Subcutaneous abdominal adipose tissue (tissue), 5 donors: ENCODE measurements around the gene HTR1B.
A peak's percentile ranks its signal among the peaks of the same experiment; 100 is the strongest.

ENCODE experiments used
- H3K27ac ChIP-seq: one replicate; pipeline ENCODE4 v1.7.0; 2013; ENCODE audit warnings: low read depth, mild to moderate bottlenecking, inconsistent platforms, low read length, moderate library complexity
- H3K27me3 ChIP-seq, 5 donors: one replicate each; pipeline ENCODE4 v1.7.0; 2013; ENCODE audit warnings: low read length in 5 of 5, inconsistent platforms in 1 of 5; ENCODE audit not compliant: control insufficient read depth in 5 of 5, insufficient read depth in 4 of 5
- H3K36me3 ChIP-seq, 5 donors: one replicate each; pipeline ENCODE4 v1.7.0; 2013; ENCODE audit warnings: low read length in 5 of 5; ENCODE audit not compliant: control insufficient read depth in 5 of 5, insufficient read depth in 5 of 5
- H3K4me1 ChIP-seq, 5 donors: one replicate each; pipeline ENCODE4 v1.7.0; 2013; ENCODE audit warnings: low read length in 5 of 5, mild to moderate bottlenecking in 3 of 5, moderate library complexity in 1 of 5; ENCODE audit not compliant: control insufficient read depth in 5 of 5, insufficient read depth in 5 of 5
- H3K4me3 ChIP-seq, 5 donors: one replicate each; pipeline ENCODE4 v1.7.0; 2013; ENCODE audit warnings: low read length in 5 of 5, low read depth in 1 of 5
- H3K9ac ChIP-seq, 5 donors: one replicate each; pipeline ENCODE4 v1.7.0; 2013; ENCODE audit warnings: low read length in 5 of 5, mild to moderate bottlenecking in 4 of 5, moderate library complexity in 3 of 5
- H3K9me3 ChIP-seq, 5 donors: one replicate each; pipeline ENCODE4 v1.7.0; 2013; ENCODE audit warnings: low read length in 5 of 5; ENCODE audit not compliant: control insufficient read depth in 5 of 5
- donor health status: healthy.
- donor health status: healthy.
- donor health status: healthy.
- donor health status: healthy.
- donor health status: healthy.

Gene HTR1B

GRCh38 chr6:77470983-77471382, 7.7 kb upstream of the HTR1B start:
- Histone ChIP-seq H3K9ac (no peak overlapping the region), H3K4me3 (no peak overlapping the region), H3K36me3 (no peaks in the 10 kb centered on the region), H3K27me3 (peaks cover 0 to 12% (median 8%) of the 10 kb centered on the region in 5 donors), H3K27ac (no peak overlapping the region), H3K9me3 (peaks cover 0 to 7% (median 0%) of the 10 kb centered on the region in 5 donors), H3K4me1 (peaks cover 0 to 19% (median 12%) of the 10 kb centered on the region in 5 donors)

GRCh38 chr6:77468939-77469338, 5.6 kb upstream of the HTR1B start:
- Histone ChIP-seq H3K9ac (no peak overlapping the region), H3K4me1 (peaks cover 0 to 27% (median 21%) of the 10 kb centered on the region in 5 donors), H3K27me3 (peaks cover 15 to 32% (median 27%) of the 10 kb centered on the region in 5 donors), H3K9me3 (no peaks in the 10 kb centered on the region), H3K27ac (no peak overlapping the region), H3K36me3 (no peaks in the 10 kb centered on the region), H3K4me3 (no peak overlapping the region)

GRCh38 chr6:77466451-77467437, 3.5 kb upstream of the HTR1B start:
- no peak overlapping the region for H3K27ac ChIP-seq
- H3K36me3 ChIP-seq, result no peaks in the 10 kb centered on the region
- H3K27me3 ChIP-seq, result peaks cover 36 to 54% (median 49%) of the 10 kb centered on the region in 5 donors
- H3K9me3 ChIP-seq, result no peaks in the 10 kb centered on the region
- H3K4me1 ChIP-seq, result peaks cover 0 to 44% (median 34%) of the 10 kb centered on the region in 5 donors
- H3K4me3 ChIP-seq, result peak overlapping the region; percentile 52 to 82 (median 64)
- H3K9ac ChIP-seq, result peak overlapping the region in 2 of 5 donors; percentile 10 to 60

- no peaks in the 10 kb centered on the region for H3K9me3 ChIP-seq
- peak overlapping the region; percentile 52 to 82 (median 64) for H3K4me3 ChIP-seq
- H3K36me3 ChIP-seq, result no peaks in the 10 kb centered on the region
- H3K27ac ChIP-seq, result no peak overlapping the region
- H3K27me3 ChIP-seq, result peaks cover 37 to 57% (median 51%) of the 10 kb centered on the region in 5 donors
- peaks cover 0 to 44% (median 34%) of the 10 kb centered on the region in 5 donors for H3K4me1 ChIP-seq
- H3K9ac ChIP-seq, result peak overlapping the region in 2 of 5 donors; percentile 10 to 60
These were observed 2.8 kb upstream of the HTR1B start for GRCh38 chr6:77466055-77466450.

- peaks cover 0 to 37% (median 34%) of the 10 kb centered on the region in 5 donors for H3K4me1 ChIP-seq
- H3K4me3 ChIP-seq, result peak overlapping the region in 1 of 5 donors; percentile 43
These were observed 1.2 kb upstream of the HTR1B start for GRCh38 chr6:77464495-77464867.

GRCh38 chr6:77463861-77464494, 687 bp upstream of the HTR1B start:
- H3K9me3 ChIP-seq, result no peaks in the 10 kb centered on the region
- no peak overlapping the region for H3K27ac ChIP-seq
- H3K9ac ChIP-seq, result no peak overlapping the region
- H3K4me3 ChIP-seq, result peak overlapping the region in 3 of 5 donors; percentile 42 to 49 (median 43)
- H3K4me1 ChIP-seq, result peaks cover 0 to 37% (median 34%) of the 10 kb centered on the region in 5 donors
- H3K36me3 ChIP-seq, result no peaks in the 10 kb centered on the region
- peaks cover 37 to 61% (median 51%) of the 10 kb centered on the region in 5 donors for H3K27me3 ChIP-seq

More at GRCh38 chr6:77464495-77464867, 1.2 kb upstream of the HTR1B start:
- Histone ChIP-seq H3K9ac (no peak overlapping the region), H3K27ac (no peak overlapping the region), H3K27me3 (peaks cover 37 to 61% (median 51%) of the 10 kb centered on the region in 5 donors), H3K9me3 (no peaks in the 10 kb centered on the region), H3K36me3 (no peaks in the 10 kb centered on the region)

- H3K27me3 ChIP-seq, result peaks cover 37 to 61% (median 51%) of the 10 kb centered on the region in 5 donors
- no peak overlapping the region for H3K27ac ChIP-seq
- H3K36me3 ChIP-seq, result no peaks in the 10 kb centered on the region
- H3K4me3 ChIP-seq, result peak overlapping the region in 4 of 5 donors; percentile 37 to 49 (median 42)
- no peaks in the 10 kb centered on the region for H3K9me3 ChIP-seq
- peaks cover 0 to 37% (median 34%) of the 10 kb centered on the region in 5 donors for H3K4me1 ChIP-seq
- no peak overlapping the region for H3K9ac ChIP-seq
These were observed 658 bp downstream of the HTR1B start for GRCh38 chr6:77462359-77463307.

GRCh38 chr6:77461796-77462195, 1.5 kb downstream of the HTR1B start:
- Histone ChIP-seq H3K4me1 (peaks cover 0 to 34% (median 31%) of the 10 kb centered on the region in 5 donors), H3K36me3 (no peaks in the 10 kb centered on the region), H3K9me3 (no peaks in the 10 kb centered on the region), H3K4me3 (no peak overlapping the region), H3K27me3 (peaks cover 37 to 57% (median 46%) of the 10 kb centered on the region in 5 donors), H3K9ac (no peak overlapping the region), H3K27ac (no peak overlapping the region)

- Histone ChIP-seq H3K9me3 (no peaks in the 10 kb centered on the region), H3K4me1 (peaks cover 0 to 12% (median 10%) of the 10 kb centered on the region in 5 donors), H3K9ac (no peak overlapping the region), H3K4me3 (no peak overlapping the region), H3K36me3 (no peaks in the 10 kb centered on the region), H3K27me3 (peaks cover 16 to 24% (median 19%) of the 10 kb centered on the region in 5 donors), H3K27ac (no peak overlapping the region)
These were observed 4.9 kb downstream of the HTR1B start for GRCh38 chr6:77458421-77458820.
